H1 (cell line): ENCODE measurements around the gene MMAA. TPM values are rescaled to one million over a fixed set of nuclear protein-coding genes. Genes with fewer than 3 reads are reported as not detected.

Experiments used
- EP300 ChIP-seq, 2 experiments: IDR thresholded peaks; 1 replicate in 1 of 2; 2 replicates in 1 of 2; pipeline ENCODE4 v1.6.1; 2011 to 2012; ENCODE audit warnings: low read depth in 2 of 2, low read length in 2 of 2, mild to moderate bottlenecking in 2 of 2, borderline replicate concordance in 1 of 2, inconsistent platforms in 1 of 2, moderate library complexity in 1 of 2
- KDM4A ChIP-seq: IDR thresholded peaks from one replicate; pipeline ENCODE4 v1.7.1; 2012; ENCODE audit warnings: low read depth, mild to moderate bottlenecking, moderate library complexity, low read length, inconsistent platforms; ENCODE audit not compliant: severe bottlenecking
- NANOG ChIP-seq: IDR thresholded peaks from 2 replicates; pipeline ENCODE4 v1.6.1; 2011; ENCODE audit warnings: low read length, low read depth, mild to moderate bottlenecking, inconsistent platforms; ENCODE audit not compliant: insufficient read depth, poor library complexity, severe bottlenecking
- RNF2 ChIP-seq: fragments of 200-900, 300-1000 bp; sonication (generic); IDR thresholded peaks from 2 replicates; pipeline ENCODE4 v1.7.1; 2016; ENCODE audit warnings: borderline replicate concordance, low read depth, mild to moderate bottlenecking, antibody characterized with exemption, low read length; ENCODE audit not compliant: poor library complexity, severe bottlenecking; ENCODE audit errors: missing control alignments
- SP1 ChIP-seq: IDR thresholded peaks from 2 replicates; pipeline ENCODE4 v1.6.1; 2011; ENCODE audit warnings: low read depth, low read length
- SUZ12 ChIP-seq: fragments of 200-600 bp; sonication (generic); IDR thresholded peaks from 2 replicates; pipeline ENCODE4 v1.6.1; 2012; ENCODE audit warnings: mild to moderate bottlenecking, inconsistent platforms, low read length, moderate library complexity, mixed read lengths
- TAF1 ChIP-seq: IDR thresholded peaks from 2 replicates; pipeline ENCODE4 v1.6.1; 2011; ENCODE audit warnings: mild to moderate bottlenecking, low read depth, low read length
- TCF12 ChIP-seq: IDR thresholded peaks from 2 replicates; pipeline ENCODE4 v1.6.1; 2011; ENCODE audit warnings: low read depth, mild to moderate bottlenecking, low read length
- polyA plus RNA-seq, 7 experiments: library from polyadenylated mRNA; depleted of rRNA in 3 of 7; stranded (reverse) in 5 of 7; unstranded in 2 of 7; fragments of >200 nt in 5 of 7; fragments of 200-250 nt in 2 of 7; gene quantifications; 1 replicate in 5 of 7; 2 replicates in 1 of 7; 4 replicates in 1 of 7; pipeline versions ENCODE4 v1.2.1 to v1.2.3, GENCODE V29; 2011 to 2013; ENCODE audit warnings: missing spikeins in 2 of 7, mixed read lengths in 2 of 7
- total RNA-seq: library from RNA; stranded (reverse); fragmentation: NEBNext Ultra II Directional; extraction: Animal tissue kit (Norgen Biotek cat#: 25700); gene quantifications from 2 replicates; pipeline ENCODE4 v1.2.1, GENCODE V29; 2021
- TF ChIP-seq, protein P1 (sequence below): fragments of 300-600 bp; sonication (generic); IDR thresholded peaks from 2 replicates; pipeline ENCODE4 v1.7.1; 2012; ENCODE audit warnings: low read length, moderate library complexity, mild to moderate bottlenecking, inconsistent platforms; ENCODE audit not compliant: insufficient replicate concordance
- TF ChIP-seq, protein P2 (sequence below): IDR thresholded peaks from 2 replicates; pipeline ENCODE4 v1.6.1; 2012; ENCODE audit warnings: inconsistent platforms

Gene MMAA
- total and polyA plus RNA-seq, 2 of the 8 experiments (the other 6 are each of a cell fraction or from before 2014, with no cell fraction given) = 0.98 to 4.9 TPM

DNA sequence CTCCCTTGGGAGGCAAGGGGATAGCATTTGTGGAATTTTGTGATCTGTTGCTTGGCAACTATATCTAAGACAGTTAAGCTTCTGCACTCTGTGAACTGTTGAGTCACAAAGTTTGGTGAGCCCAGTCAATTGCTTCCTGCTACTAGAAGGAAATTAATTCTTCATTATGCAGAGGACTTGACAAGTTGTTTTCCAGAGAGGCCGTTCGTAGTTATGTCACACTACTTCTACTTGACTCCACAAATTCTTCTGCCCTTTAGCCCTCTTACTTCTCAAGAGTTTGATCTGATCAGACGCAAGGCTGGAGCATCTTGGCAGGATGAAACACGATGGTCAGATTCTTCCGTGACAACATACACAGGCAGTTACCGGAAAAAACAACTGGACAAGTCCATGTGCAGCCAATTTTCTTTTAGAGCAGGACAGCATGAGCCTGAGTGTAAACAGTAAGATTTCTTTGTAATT lies 60.8 kb downstream of the MMAA start, which contains the start of gene C4orf51 (continued):
- TF ChIP-seq, protein P1, sequence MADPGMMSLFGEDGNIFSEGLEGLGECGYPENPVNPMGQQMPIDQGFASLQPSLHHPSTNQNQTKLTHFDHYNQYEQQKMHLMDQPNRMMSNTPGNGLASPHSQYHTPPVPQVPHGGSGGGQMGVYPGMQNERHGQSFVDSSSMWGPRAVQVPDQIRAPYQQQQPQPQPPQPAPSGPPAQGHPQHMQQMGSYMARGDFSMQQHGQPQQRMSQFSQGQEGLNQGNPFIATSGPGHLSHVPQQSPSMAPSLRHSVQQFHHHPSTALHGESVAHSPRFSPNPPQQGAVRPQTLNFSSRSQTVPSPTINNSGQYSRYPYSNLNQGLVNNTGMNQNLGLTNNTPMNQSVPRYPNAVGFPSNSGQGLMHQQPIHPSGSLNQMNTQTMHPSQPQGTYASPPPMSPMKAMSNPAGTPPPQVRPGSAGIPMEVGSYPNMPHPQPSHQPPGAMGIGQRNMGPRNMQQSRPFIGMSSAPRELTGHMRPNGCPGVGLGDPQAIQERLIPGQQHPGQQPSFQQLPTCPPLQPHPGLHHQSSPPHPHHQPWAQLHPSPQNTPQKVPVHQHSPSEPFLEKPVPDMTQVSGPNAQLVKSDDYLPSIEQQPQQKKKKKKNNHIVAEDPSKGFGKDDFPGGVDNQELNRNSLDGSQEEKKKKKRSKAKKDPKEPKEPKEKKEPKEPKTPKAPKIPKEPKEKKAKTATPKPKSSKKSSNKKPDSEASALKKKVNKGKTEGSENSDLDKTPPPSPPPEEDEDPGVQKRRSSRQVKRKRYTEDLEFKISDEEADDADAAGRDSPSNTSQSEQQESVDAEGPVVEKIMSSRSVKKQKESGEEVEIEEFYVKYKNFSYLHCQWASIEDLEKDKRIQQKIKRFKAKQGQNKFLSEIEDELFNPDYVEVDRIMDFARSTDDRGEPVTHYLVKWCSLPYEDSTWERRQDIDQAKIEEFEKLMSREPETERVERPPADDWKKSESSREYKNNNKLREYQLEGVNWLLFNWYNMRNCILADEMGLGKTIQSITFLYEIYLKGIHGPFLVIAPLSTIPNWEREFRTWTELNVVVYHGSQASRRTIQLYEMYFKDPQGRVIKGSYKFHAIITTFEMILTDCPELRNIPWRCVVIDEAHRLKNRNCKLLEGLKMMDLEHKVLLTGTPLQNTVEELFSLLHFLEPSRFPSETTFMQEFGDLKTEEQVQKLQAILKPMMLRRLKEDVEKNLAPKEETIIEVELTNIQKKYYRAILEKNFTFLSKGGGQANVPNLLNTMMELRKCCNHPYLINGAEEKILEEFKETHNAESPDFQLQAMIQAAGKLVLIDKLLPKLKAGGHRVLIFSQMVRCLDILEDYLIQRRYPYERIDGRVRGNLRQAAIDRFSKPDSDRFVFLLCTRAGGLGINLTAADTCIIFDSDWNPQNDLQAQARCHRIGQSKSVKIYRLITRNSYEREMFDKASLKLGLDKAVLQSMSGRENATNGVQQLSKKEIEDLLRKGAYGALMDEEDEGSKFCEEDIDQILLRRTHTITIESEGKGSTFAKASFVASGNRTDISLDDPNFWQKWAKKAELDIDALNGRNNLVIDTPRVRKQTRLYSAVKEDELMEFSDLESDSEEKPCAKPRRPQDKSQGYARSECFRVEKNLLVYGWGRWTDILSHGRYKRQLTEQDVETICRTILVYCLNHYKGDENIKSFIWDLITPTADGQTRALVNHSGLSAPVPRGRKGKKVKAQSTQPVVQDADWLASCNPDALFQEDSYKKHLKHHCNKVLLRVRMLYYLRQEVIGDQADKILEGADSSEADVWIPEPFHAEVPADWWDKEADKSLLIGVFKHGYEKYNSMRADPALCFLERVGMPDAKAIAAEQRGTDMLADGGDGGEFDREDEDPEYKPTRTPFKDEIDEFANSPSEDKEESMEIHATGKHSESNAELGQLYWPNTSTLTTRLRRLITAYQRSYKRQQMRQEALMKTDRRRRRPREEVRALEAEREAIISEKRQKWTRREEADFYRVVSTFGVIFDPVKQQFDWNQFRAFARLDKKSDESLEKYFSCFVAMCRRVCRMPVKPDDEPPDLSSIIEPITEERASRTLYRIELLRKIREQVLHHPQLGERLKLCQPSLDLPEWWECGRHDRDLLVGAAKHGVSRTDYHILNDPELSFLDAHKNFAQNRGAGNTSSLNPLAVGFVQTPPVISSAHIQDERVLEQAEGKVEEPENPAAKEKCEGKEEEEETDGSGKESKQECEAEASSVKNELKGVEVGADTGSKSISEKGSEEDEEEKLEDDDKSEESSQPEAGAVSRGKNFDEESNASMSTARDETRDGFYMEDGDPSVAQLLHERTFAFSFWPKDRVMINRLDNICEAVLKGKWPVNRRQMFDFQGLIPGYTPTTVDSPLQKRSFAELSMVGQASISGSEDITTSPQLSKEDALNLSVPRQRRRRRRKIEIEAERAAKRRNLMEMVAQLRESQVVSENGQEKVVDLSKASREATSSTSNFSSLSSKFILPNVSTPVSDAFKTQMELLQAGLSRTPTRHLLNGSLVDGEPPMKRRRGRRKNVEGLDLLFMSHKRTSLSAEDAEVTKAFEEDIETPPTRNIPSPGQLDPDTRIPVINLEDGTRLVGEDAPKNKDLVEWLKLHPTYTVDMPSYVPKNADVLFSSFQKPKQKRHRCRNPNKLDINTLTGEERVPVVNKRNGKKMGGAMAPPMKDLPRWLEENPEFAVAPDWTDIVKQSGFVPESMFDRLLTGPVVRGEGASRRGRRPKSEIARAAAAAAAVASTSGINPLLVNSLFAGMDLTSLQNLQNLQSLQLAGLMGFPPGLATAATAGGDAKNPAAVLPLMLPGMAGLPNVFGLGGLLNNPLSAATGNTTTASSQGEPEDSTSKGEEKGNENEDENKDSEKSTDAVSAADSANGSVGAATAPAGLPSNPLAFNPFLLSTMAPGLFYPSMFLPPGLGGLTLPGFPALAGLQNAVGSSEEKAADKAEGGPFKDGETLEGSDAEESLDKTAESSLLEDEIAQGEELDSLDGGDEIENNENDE = no peak
- TF ChIP-seq RNF2 = no peak
- TF ChIP-seq TCF12 = no peak
- TF ChIP-seq, protein P2, sequence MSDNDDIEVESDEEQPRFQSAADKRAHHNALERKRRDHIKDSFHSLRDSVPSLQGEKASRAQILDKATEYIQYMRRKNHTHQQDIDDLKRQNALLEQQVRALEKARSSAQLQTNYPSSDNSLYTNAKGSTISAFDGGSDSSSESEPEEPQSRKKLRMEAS = no peak
- TF ChIP-seq SP1 = no peak
- no peak for TF ChIP-seq SUZ12
- TF ChIP-seq KDM4A = no peak
- TF ChIP-seq EP300 (IDR thresholded peaks at IDR 0.05; ENCODE audit: borderline replicate concordance in 1 of 2, low read depth in 2 of 2, low read length in 2 of 2) = no peak
- TF ChIP-seq NANOG = no peak
- TF ChIP-seq TAF1 = no peak
